ENCODE results near the gene RBM5.

- TF ChIP-seq POLR2AphosphoS5 (IDR thresholded peaks at IDR 0.05; ENCODE audit: low read depth, low read length) (no peak), RAD21 (IDR thresholded peaks at IDR 0.05; ENCODE audit: low read depth) (no peak), CTCF (IDR thresholded peaks at IDR 0.05 in 2 of 3, conservative IDR thresholded peaks at IDR 0.05 in 1 of 3; ENCODE audit: borderline replicate concordance in 1 of 3, insufficient read depth in 1 of 3, low read depth in 2 of 3, low read length in 2 of 3) (no peak), EZH2 (IDR thresholded peaks at IDR 0.05) (no peak), YY1 (IDR thresholded peaks at IDR 0.05; ENCODE audit: extremely low read depth, insufficient replicate concordance, low read depth, low read length) (no peak), POLR2A (IDR thresholded peaks at IDR 0.05; ENCODE audit: borderline replicate concordance, extremely low read depth, insufficient read depth, insufficient read length) (no peak), ELF1 (IDR thresholded peaks at IDR 0.05; ENCODE audit: borderline replicate concordance, low read depth) (no peak), SP1 (IDR thresholded peaks at IDR 0.05; ENCODE audit: low read depth) (no peak), JUND (IDR thresholded peaks at IDR 0.05) (no peak), EZH2phosphoT487 (IDR thresholded peaks at IDR 0.05; ENCODE audit: borderline replicate concordance) (no peak), REST (IDR thresholded peaks at IDR 0.05; ENCODE audit: low read depth) (no peak), SIN3A (IDR thresholded peaks at IDR 0.05; ENCODE audit: low read depth) (no peak), MAX (IDR thresholded peaks at IDR 0.05) (no peak)
Measured at GRCh38 chr3:50119786-50120185, 31.1 kb downstream of the RBM5 start.
